NCI-H1436 treated with DMSO at 0.1 percent for 48 hours (cell line): Measurements from ENCODE around the gene DGKD.

Experiments used
- DNase-seq: peaks from one replicate; lab custom pipeline; 2025; lab: John Stamatoyannopoulos, UW

DGKD gene

GRCh38 chr2:233412405-233412804 lies 58.1 kb downstream of the DGKD start:
- DNase-seq: no peak

GRCh38 chr2:233413046-233413445 lies 58.8 kb downstream of the DGKD start:
- DNase-seq: no peak

DNA sequence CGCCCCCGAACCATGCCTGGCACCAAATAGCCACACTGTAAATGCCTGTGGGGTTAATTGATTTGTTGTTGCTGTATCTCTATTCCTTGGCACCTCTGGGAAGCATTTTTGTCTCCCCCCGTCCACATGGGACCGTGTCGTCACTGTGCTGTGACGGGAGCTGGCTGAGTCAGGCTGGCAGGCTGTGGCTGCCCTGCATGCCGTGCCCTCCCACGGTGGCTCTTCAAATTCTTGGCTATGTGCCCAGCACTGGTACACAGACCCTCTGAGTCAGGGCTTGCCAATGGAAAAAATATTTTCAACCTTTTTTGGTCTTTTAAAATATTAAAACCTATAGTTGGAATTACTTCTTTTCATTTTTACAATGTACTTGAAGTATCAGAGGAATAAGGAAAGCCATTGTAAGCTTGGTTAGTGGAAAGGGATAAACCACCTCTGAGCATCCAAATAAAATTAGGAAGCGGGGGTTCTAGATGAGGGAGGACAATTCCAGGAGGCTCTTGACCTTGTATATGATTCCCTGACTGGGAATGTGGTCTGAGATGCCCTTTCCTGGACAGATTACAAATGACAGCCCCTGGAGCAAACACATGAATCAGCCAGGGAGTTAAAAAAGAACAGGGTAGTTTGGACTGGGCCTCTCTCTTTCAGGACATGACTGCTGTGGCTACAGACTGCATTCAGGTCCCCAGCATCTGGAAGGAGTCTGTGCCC lies 59.4 kb downstream of the DGKD start:
- DNase-seq: no peak

DNA sequence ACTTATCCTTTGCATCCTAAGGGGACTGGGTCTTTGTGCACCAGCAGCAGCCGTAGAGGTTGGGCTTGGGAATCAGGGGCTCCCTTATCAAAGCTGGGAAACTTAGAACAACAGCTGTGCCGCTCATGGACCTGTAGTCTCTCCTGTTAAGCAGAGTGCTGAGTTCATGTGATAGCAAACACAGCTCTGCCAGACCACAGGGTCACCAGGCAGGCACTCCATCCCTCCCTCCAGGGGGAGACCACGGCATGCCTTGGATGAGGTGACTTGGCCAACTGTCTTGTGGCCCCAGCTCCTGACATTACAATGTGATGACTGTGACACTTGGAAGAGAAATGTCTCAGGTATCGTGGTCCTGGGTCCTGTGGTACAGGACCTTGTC lies 60.0 kb downstream of the DGKD start:
- no peak for DNase-seq

- DNase-seq: no peak
Observed at GRCh38 chr2:233414777-233415570, 60.7 kb downstream of the DGKD start.

GRCh38 chr2:233416199-233416598 lies 61.9 kb downstream of the DGKD start:
- DNase-seq: no peak

DNA sequence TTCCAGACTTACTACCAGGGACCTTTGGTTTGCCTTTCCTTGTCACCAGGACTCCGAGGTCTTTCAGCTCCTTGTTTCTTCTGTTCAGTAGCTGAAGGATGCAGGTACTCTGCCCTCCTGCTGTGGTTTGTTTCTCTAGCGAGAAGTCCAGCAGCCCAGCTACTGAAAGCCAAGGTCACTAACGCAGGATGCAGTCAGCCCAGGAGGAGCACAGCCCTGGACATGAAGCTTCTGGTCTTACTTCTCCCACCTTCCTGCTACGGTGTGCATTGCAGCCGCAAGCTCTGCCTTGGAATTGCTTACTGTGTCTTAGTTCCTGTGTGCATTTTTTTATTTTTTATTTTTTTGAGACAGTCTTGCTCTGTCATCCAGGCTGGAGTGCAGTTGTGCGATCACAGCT lies 62.4 kb downstream of the DGKD start:
- no peak for DNase-seq

- no peak for DNase-seq
Observed at GRCh38 chr2:233417282-233417681, 63.0 kb downstream of the DGKD start.

DNA sequence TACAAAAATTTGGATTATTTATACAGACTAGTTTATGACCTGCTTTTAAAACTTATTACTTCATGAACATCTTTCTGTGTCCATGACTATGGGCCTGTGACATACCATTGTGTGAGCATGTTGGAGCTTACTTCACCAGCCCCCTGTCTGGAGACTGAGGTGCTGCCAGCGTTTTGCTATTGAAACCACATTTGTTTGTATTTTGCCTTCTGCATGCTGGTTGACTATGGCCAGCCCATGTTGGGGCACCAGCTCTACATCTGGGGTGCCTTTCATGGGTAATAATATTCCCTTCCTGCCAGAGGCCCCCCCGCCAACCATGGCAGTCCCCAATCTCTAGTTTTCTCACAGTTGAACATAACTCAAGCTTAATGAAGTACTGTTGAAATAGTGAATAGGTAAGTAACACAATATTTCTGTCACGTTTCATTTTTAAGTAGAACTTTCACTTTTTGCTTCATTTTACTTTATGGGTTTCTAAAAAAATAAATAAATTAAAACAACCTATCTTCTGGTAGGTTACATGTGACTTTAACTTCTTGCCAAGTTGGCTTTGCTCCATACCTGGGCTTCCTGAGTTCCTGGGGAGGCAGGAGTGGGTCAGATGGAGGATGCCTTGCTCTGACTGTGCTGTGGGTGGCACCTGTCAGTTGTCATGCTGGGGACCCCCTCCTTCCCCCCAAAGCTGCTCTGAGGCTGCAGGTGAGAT lies 63.9 kb downstream of the DGKD start:
- no peak for DNase-seq

DNA sequence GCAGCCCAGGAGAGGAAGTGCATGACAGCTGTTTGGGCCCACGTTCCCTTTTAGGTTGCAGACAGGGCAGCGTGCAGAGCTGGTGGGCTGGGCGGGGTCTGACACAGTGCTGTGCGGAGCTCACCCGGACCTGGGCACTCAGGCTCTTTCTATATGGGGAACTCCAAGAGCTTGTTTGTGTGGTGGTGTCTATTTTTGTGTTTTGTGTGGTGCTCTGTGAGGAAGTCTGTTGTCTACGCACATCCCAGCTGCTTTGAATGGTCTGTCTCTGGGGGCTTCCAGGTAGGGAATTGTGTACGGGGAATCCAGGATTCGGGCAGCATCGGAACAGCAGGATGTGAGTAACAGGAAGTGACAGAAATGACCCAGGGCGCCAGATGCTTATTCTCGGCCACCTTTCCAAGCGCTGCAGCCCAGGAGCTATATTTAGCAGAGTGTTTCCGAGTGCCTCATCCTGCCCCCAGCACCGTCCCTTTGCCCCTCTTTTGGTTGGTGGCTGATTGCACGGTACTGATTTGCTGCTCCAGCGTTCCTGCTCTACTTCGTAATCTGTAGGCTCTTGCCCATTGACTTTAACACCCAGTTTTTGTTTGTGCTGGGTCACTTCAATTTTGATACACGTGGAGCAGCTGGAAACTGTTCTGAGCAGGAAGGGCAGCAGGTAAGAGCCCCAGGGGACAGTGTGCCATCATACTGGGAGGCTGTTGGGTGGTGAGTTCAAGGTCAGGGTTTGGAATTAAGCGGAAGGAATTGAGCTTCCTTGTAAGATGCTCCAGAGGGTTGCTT lies 64.7 kb downstream of the DGKD start:
- no peak for DNase-seq

DNA sequence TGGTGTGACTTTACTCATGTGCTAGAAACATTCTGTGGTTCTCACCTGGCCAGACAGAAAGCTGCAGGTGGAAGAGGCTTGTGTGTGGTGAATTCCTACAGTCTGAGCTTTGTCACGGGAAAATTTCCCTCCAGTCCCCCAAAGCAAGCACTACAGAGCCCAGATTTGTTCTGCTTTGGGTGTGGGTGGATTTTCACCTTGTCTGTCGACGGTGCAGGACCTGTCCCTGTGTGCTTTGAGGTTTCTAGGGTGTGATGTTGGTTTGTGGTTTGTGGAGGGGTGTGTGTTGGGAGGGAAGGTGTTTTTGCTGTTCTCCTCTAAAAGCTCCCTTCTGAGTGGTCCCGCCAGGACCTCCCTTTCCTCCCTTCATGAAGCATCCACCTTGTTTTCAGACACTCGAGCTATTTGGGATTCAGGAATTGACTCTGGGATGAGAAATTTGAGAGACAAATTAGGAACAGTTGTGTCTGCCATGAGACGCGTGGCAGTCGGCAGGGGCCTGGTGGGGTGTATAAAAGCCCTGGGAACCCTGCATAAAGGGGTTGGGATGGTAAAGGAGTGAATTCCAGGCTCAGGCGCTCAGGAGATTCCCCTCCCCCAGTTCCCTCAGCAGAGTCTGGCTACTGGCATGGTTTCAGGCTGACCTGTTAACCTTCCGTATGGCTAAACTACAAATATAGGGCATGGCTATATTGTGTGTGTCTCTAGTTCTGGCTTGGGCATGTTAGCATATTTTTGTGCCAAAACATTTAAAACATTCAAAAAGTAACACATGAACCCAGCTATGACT lies 65.5 kb downstream of the DGKD start:
- DNase-seq: no peak

- DNase-seq: no peak
Observed at GRCh38 chr2:233421091-233421816, 67.0 kb downstream of the DGKD start.

- no peak for DNase-seq
Observed at GRCh38 chr2:233422050-233422639, 67.9 kb downstream of the DGKD start.

GRCh38 chr2:233422649-233423551 lies 68.6 kb downstream of the DGKD start:
- DNase-seq: no peak

DNA sequence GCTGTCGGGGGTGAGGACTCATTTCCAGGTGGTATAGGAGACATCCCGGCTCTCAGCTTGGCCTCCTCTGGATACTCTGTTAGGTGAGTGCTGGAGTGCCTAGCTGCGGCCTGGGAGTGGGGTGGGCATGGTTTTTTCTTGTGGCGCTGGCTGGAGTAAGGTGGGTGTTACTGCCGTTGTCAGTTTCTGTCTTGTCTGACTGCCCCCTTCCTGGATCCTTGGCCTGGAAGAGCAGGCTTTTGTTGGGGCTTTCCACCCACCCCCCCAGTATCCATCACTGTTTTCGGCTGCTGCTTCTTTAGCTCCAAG lies 69.2 kb downstream of the DGKD start:
- no peak for DNase-seq

GRCh38 chr2:233424154-233424951 lies 70.1 kb downstream of the DGKD start:
- DNase-seq: no peak

GRCh38 chr2:233426619-233427342 lies 72.5 kb downstream of the DGKD start:
- no peak for DNase-seq

DNA sequence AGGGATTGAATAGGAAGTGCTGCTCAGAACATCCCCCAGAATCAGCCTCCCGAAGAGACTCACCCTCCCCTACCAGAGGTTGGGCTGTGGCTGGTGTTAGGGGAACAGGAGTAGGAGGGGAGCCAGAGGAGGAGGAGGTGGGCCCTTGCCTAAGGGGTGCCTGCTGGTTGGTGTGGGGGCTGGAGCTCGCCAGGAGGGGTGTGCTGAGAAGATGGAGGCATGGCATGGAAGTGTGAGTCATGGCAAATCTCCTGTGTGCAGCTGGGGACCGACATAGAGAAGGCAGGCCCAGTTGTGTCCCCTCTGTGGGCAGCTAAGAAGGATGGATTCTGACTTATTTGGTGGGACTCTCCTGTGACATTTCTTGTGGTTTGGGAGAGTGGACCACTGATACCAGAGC lies 73.7 kb downstream of the DGKD start:
- DNase-seq: no peak
